LHCN-M2 (cell line): Measurements from ENCODE around the gene KCTD16. TPM values are rescaled to one million over a fixed set of nuclear protein-coding genes. Genes with fewer than 3 reads are reported as not detected.

Source experiments
- DNase-seq: peaks from one replicate; pipeline ENCODE4 v3.0.0-alpha.2; 2012; ENCODE audit warnings: low read depth
- polyA plus RNA-seq: library from polyadenylated mRNA; unstranded; fragments of >200 nt; gene quantifications from one replicate; pipeline ENCODE4 v1.2.1, GENCODE V29; 2012; ENCODE audit warnings: missing spikeins
- total RNA-seq: library from RNA; depleted of rRNA; stranded (reverse); fragments of >200 nt; gene quantifications from 2 replicates; pipeline ENCODE4 v1.2.3, GENCODE V29; 2014; rRNA removed

KCTD16 gene
- total RNA-seq: 0.11 and 0.32 TPM in 2 replicates
- 0.46 TPM for polyA plus RNA-seq

GRCh38 chr5:144170276-144171024 lies at the start of gene KCTD16, which contains the start of gene YIPF5:
KCTD16 (plus strand) TSS chr5:144170873.
YIPF5 (minus strand) TSS chr5:144170659; CDS start chr5:144169955, 704 bp downstream.
- DNase-seq: peak; percentile 93

GRCh38 chr5:144121577-144121976 lies 49.1 kb upstream of the KCTD16 start:
- DNase-seq: no peak

GRCh38 chr5:144122081-144122480 lies 48.6 kb upstream of the KCTD16 start:
- DNase-seq: no peak

DNA sequence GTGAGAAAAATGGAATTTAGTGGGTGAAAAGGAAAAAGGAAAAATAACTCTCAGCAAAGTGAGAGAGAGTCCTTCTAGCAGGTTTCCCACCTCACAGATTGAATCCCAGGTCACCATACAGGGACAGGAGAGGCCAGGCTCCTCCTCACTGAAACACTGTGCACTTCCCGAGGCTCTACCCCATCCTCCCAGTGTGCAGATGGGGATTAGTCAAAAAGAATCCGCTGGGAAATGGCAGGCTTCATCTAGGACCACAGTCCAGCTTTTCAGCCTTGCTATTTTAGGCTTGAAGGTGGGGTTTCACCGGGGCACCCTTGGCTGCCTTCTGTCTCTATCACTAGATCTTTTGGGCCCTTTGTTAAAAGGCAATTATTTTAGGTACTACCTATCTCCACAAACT lies 48.0 kb upstream of the KCTD16 start:
- no peak for DNase-seq

DNA sequence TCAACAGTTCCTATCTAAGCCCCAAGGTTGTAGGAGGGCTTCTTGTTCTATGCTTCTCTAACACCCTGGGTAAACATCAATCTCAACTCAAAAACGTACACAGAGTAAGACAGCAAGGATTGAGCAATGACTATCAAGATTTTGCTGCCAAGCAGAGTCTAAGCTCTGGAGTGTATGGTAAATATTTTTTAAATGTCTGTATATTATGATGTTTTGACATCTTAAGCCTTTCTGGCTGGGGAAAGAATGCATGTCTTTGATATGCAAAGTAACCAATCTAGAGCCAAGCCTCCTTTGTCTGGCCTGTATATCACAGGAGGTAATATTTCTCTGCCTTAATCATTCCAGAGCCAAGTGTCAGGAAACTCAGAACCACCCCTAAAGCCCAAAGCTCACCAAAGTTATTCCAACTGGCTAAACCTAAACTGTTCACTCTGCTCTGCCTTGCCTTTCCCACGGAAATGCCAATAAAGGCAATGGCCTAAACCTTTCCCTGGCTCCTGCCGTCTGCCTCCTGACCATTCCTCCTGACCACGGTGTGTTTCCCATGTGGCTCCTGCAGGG lies 45.4 kb upstream of the KCTD16 start:
- DNase-seq: no peak

- DNase-seq: no peak
These were observed 44.0 kb upstream of the KCTD16 start for GRCh38 chr5:144126707-144127106.

DNA sequence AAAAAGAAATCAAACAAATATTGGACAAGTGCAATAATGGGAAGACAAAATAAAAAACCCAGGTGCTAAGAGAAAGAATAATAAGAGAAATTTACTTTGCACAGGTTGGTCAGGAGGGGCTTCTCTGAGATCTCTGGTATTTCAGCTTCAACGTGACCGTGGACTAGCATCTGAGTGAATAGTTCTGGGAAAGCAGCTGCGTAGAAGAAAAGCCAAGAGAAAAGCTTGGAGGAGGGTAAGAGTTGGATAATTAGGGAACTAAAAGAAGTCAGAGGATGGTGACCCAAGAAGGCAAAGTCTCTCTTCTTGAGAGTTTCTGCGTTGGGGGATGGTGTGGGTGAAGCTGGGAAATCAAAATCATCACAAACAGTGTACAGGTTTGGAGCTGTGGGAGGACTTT lies 41.8 kb upstream of the KCTD16 start:
- no peak for DNase-seq

GRCh38 chr5:144130306-144130705 lies 40.4 kb upstream of the KCTD16 start:
- DNase-seq: no peak

DNA sequence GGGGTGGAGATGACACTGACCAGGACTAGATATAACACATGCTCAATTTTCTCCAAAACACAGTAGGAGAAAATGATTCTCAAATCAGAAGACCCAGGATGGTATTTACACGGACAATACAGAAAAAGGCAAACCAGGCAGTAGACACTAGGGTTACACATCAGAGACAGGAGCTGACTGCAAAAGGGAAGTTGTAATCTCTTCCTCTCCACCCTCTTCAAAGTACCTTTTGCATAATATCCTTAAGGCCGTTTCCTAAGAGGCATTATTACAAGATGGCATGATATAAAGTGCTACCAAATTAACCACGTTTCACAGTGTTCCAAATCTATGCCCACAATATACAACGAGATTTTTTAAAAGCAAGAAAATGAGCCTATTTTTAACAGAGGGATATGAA lies 39.4 kb upstream of the KCTD16 start:
- DNase-seq: no peak

DNA sequence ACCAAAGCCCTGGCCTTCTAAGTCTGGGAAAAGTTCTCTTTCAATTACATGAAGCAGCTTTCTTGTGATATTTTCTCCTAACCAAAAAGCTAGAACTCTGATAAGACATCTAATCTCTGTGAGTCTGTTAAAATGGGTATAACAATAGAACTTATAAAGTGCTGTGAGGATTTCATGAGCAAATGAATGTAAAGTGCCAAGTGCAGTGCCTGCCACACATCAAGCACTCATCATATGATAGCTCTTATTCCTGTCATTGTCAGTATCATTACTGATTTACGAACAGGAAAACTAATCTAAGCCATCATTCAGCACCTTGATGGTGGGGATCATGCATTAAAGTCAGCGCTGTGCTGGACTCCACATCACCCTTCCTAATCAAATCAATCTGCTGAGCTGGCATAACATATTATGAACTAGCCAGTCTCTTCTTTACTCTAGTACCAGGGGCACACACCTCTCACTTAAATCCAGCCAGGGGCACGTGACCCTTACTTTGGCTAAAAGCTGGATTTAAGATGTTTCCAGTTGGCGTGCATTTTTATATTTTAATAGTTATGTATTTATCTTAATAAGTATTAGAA lies 37.5 kb upstream of the KCTD16 start:
- no peak for DNase-seq

DNA sequence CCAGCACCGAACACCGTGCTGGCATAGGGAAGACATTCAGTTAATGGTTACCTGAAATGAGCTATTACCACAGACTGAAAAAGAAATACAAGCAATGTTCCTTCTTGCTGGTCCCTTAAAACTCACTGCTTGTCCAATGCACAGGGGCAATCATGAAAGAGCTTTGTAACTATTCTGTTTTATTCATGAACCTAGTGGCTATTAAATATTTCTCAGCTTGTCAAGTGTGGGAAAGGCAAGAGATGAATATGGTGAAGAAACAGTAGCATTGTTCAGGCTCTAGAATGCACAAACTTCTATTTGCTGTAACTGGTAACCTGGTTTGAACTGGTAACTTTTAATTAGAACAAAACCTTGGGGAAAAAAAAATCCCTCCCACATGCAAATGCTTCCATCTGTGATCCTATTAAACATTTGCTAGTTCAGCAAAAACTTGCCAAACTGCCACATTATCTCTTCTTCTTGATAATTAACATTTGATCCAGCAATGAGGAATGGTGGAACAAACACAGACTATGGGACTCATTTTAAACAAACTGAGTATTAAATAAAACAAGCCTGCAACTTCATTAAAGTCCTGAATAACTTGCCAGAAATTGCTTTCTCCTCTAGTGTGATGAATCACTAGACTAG lies 36.4 kb upstream of the KCTD16 start:
- DNase-seq: no peak

- no peak for DNase-seq
These were observed 35.4 kb upstream of the KCTD16 start for GRCh38 chr5:144135113-144135762.

DNA sequence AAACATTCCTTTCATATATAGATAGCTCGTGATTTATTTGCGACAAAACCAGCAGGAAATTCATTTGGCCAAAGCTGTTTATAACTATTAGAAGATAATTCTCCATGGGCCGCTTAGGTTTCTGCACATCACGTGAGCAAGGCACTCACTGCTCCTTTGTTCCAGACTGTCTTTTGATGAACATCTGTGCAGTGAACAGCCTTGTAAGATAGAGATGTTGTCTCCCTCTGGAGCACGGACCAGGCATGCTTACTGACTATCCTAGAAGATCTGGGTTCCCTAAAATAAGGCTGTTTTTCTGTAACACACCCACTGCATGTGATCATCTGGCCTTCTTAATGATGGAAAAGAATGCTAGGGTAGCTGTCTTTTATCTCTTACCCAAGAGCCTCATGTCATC lies 31.1 kb upstream of the KCTD16 start:
- peak; percentile 71 for DNase-seq

DNA sequence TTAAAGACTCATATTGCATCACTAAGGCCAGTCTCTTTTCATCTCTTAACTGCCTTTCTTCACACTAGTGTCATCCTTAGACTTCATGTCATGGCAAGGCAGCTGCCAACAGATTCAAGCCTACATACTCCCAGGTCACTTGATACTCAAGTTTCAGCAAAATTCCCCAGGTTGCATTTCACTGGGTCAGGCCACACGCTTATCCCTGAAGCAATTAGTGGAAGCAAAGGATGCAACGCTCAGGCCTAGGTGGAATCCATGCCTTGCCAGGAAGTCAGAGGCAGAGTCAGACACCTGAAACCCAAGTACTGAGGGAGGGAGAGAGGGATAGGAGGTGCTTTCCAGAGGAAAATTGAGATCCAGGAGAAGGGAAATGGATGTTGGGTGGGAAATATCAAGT lies 29.1 kb upstream of the KCTD16 start:
- peak; percentile 8 for DNase-seq

DNA sequence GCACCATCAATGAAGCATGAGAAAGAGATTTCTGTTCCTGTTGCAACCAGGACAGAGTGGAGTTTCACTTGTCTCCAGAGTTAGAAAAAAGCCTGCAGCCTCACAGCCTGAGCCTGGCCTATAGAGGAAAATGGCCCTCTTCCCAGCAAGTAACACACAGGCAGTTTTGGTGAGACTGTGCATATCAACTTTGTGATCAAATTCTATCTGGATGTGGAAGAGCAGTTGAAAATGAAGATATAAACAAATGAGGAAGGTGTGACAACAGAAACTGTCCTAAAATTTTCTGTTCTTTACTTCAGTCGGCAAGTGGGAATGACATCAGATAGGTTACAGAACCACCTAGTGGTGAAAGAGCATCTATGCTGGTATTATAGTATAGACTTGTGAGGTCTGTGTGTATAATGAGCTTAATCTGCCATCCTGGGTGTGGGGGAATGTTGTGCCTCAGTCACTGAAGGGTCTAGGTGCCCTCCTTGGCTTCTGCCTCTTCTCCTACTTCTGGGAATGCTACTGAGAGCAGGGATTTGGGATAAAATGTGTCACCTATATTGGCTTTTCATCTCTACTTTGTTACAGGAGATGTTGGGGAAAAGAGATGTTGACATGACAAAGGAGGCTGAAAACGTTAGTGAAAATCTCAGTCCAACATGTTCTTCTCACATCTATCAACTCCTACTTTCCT lies 28.4 kb upstream of the KCTD16 start:
- peak; percentile 58 for DNase-seq

GRCh38 chr5:144142824-144143162 lies 27.9 kb upstream of the KCTD16 start:
- no peak for DNase-seq

GRCh38 chr5:144143625-144144024 lies 27.0 kb upstream of the KCTD16 start:
- DNase-seq: no peak

- no peak for DNase-seq
These were observed 25.5 kb upstream of the KCTD16 start for GRCh38 chr5:144144956-144145751.

DNA sequence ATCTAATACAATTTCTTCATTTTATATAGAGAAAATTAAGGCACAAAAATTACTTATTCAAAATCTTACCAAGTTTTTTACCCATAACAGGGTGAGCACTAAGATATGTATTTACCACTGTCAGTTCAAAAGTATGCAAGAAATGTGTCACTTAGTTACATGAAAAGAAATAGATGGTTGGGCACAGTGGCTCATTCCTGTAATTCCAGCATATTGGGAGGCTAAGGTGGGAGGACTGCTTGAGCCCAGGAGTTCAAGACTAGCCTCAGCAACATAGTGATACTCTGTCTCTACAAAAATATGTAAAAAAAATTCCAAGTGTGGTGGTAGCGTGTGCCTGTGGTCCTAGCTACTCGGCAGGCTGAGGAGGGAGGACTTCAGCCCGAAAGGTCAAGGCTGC lies 19.6 kb upstream of the KCTD16 start:
- DNase-seq: peak; percentile 37

GRCh38 chr5:144156767-144157171 lies 13.9 kb upstream of the KCTD16 start:
- peak; percentile 34 for DNase-seq

DNA sequence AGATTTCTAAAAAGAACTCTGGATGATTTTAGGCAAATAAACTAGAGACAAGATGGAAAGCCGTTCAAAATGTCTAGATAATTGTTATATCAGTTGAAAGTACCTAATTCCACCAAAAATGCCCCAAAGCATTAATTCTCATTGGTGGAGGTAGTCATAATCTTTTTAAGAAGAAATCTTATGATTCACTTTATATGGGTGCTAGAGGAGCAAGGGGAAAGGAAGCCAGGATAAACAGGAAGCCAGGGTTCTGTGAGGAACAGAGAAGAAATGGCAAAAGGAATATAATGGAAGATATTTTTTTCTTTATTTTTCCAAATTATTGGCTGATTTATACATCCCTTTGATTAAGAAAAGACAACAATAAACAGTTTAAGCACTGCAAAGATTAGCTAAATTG lies 8.0 kb upstream of the KCTD16 start:
- no peak for DNase-seq
